ENCODE measurements around the gene HOOK1. TPM values are rescaled to one million over a fixed set of nuclear protein-coding genes. Genes with fewer than 3 reads are reported as not detected.
A peak's percentile ranks its signal among the peaks of the same experiment; 100 is the strongest.

Gene HOOK1
- polyA plus RNA-seq, 1 of the 3 experiments (the other 2 are of a cell fraction), result 0.35 TPM

- TF ChIP-seq USF1 (IDR thresholded peaks at IDR 0.05; ENCODE audit: borderline replicate concordance, low read depth), result no peak
- TF ChIP-seq, protein P1, sequence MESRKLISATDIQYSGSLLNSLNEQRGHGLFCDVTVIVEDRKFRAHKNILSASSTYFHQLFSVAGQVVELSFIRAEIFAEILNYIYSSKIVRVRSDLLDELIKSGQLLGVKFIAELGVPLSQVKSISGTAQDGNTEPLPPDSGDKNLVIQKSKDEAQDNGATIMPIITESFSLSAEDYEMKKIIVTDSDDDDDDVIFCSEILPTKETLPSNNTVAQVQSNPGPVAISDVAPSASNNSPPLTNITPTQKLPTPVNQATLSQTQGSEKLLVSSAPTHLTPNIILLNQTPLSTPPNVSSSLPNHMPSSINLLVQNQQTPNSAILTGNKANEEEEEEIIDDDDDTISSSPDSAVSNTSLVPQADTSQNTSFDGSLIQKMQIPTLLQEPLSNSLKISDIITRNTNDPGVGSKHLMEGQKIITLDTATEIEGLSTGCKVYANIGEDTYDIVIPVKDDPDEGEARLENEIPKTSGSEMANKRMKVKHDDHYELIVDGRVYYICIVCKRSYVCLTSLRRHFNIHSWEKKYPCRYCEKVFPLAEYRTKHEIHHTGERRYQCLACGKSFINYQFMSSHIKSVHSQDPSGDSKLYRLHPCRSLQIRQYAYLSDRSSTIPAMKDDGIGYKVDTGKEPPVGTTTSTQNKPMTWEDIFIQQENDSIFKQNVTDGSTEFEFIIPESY (IDR thresholded peaks at IDR 0.05; ENCODE audit: borderline replicate concordance, low read depth), result no peak
Measured at GRCh38 chr1:59766227-59766855, 48.4 kb upstream of the HOOK1 start (continued).

DNA sequence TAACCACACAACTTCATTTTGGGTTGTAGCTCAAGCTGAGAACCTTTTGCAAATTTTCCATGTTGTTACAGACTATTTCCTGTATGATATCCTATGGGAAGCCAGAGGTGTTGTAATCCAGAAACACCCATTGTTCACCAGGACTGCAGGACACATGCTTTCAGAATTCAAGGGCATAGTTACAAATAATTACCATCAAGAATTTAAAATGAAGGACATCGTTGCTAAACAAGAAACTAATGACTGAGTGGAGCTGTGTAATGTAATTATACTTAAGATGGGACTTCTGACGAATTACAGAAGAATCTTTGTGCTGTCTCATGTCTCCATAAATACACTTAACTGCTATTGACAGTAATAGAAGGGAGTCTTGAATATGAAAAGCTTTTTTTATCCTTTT is 47.6 kb upstream of the HOOK1 start:
- Histone ChIP-seq H4K20me1 (ENCODE audit: insufficient read depth) (no peaks in the 10 kb centered on the region), H3K9me2 (no peaks in the 10 kb centered on the region), H3K9me3 (no peaks in the 10 kb centered on the region), H3K4me3 (ENCODE audit: low read depth in 2 of 2, low read length in 1 of 2) (no peak overlapping the region), H3K4me1 (ENCODE audit: control insufficient read depth in 1 of 2, insufficient read depth in 2 of 2, low read depth in 1 of 2, low read length in 1 of 2) (peaks cover 34 to 39% of the 10 kb centered on the region in 2 experiments), H3K9ac (no peak overlapping the region), H2AFZ (ENCODE audit: low read depth) (no peak overlapping the region; the same call in 1 of the 2 replicates), H3K79me2 (ENCODE audit: insufficient read depth) (no peaks in the 10 kb centered on the region), H3K27ac (ENCODE audit: low read depth in 2 of 2, low read length in 1 of 2) (peak overlapping the region; percentile 69 to 85), H3K36me3 (replicated peaks in 1 of 2; ENCODE audit: control insufficient read depth in 1 of 2, insufficient read depth in 2 of 2, low read length in 1 of 2) (no peaks in the 10 kb centered on the region), H3K4me2 (peak overlapping the region; percentile 29; the same call in 1 of the 2 replicates), H3F3A (replicated peaks; ENCODE audit: insufficient read depth) (peaks cover 3% of the 10 kb centered on the region), H3K27me3 (ENCODE audit: insufficient read depth) (no peaks in the 10 kb centered on the region)
- ChIA-PET POLR2A (no interaction called here), CTCF (interaction anchor here (0.7 to 2.5 kb wide), 2 partner anchors 39 to 180 kb away, joined by 3 to 6 read pairs; no protein-coding TSS in a partner anchor)
- 3% methylated on average over 2 of the region's 2 CpGs for WGBS (ENCODE audit: low lambda C conversion rate)
- DNase-seq, result no peak
- TF ChIP-seq EZH2phosphoT487 (IDR thresholded peaks at IDR 0.05; ENCODE audit: borderline replicate concordance, low read depth), result no peak
- TF ChIP-seq, protein P2, sequence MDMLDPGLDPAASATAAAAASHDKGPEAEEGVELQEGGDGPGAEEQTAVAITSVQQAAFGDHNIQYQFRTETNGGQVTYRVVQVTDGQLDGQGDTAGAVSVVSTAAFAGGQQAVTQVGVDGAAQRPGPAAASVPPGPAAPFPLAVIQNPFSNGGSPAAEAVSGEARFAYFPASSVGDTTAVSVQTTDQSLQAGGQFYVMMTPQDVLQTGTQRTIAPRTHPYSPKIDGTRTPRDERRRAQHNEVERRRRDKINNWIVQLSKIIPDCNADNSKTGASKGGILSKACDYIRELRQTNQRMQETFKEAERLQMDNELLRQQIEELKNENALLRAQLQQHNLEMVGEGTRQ (IDR thresholded peaks at IDR 0.05; ENCODE audit: borderline replicate concordance, low read depth, low read length), result no peak
- no peak for TF ChIP-seq RAD21 (IDR thresholded peaks at IDR 0.05; ENCODE audit: low read length)
- no peak for TF ChIP-seq RCOR1 (IDR thresholded peaks at IDR 0.05; ENCODE audit: low read length)
- no peak for TF ChIP-seq SMC3 (IDR thresholded peaks at IDR 0.05; ENCODE audit: low read depth, low read length)
- peak; percentile 79 for TF ChIP-seq JUND (IDR thresholded peaks at IDR 0.05)
- TF ChIP-seq FOXJ3 (CRISPR knock-in tag; IDR thresholded peaks at IDR 0.05), result no peak
- peak; percentile 38; the same call in 1 of the 2 replicates for TF ChIP-seq FOSL2 (IDR thresholded peaks at IDR 0.05; ENCODE audit: borderline replicate concordance, low read depth)
- peak; percentile 74 to 77 for TF ChIP-seq EP300 (IDR thresholded peaks at IDR 0.05; ENCODE audit: borderline replicate concordance in 1 of 2, low read depth in 1 of 2, low read length in 1 of 2)
- 0 out of 2 replicates have a peak, but pooled peaks have one; percentile 35 for TF ChIP-seq MAX (IDR thresholded peaks at IDR 0.05; ENCODE audit: low read depth)
- no peak for TF ChIP-seq GATA2 (CRISPR knock-in tag; IDR thresholded peaks at IDR 0.05)
- TF ChIP-seq RFX5 (IDR thresholded peaks at IDR 0.05; ENCODE audit: low read length), result no peak
- TF ChIP-seq TAF1 (IDR thresholded peaks at IDR 0.05; ENCODE audit: borderline replicate concordance, low read depth, low read length), result no peak
- TF ChIP-seq, protein P3, sequence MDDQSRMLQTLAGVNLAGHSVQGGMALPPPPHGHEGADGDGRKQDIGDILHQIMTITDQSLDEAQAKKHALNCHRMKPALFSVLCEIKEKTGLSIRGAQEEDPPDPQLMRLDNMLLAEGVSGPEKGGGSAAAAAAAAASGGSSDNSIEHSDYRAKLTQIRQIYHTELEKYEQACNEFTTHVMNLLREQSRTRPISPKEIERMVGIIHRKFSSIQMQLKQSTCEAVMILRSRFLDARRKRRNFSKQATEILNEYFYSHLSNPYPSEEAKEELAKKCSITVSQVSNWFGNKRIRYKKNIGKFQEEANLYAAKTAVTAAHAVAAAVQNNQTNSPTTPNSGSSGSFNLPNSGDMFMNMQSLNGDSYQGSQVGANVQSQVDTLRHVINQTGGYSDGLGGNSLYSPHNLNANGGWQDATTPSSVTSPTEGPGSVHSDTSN (IDR thresholded peaks at IDR 0.05), result peak; percentile 90; the same call in 1 of the 2 replicates
- peak; percentile 95 for TF ChIP-seq TCF12 (IDR thresholded peaks at IDR 0.05)
- TF ChIP-seq YY1 (IDR thresholded peaks at IDR 0.05; ENCODE audit: low read depth), result no peak
- TF ChIP-seq MXI1 (IDR thresholded peaks at IDR 0.05; ENCODE audit: low read depth, low read length), result 0 out of 2 replicates have a peak, but pooled peaks have one; percentile 18
- TF ChIP-seq GABPA (IDR thresholded peaks at IDR 0.05; ENCODE audit: low read depth), result 0 out of 2 replicates have a peak, but pooled peaks have one; percentile 13
- no peak for TF ChIP-seq NFIC (IDR thresholded peaks at IDR 0.05; ENCODE audit: borderline replicate concordance)
- TF ChIP-seq, protein P4, sequence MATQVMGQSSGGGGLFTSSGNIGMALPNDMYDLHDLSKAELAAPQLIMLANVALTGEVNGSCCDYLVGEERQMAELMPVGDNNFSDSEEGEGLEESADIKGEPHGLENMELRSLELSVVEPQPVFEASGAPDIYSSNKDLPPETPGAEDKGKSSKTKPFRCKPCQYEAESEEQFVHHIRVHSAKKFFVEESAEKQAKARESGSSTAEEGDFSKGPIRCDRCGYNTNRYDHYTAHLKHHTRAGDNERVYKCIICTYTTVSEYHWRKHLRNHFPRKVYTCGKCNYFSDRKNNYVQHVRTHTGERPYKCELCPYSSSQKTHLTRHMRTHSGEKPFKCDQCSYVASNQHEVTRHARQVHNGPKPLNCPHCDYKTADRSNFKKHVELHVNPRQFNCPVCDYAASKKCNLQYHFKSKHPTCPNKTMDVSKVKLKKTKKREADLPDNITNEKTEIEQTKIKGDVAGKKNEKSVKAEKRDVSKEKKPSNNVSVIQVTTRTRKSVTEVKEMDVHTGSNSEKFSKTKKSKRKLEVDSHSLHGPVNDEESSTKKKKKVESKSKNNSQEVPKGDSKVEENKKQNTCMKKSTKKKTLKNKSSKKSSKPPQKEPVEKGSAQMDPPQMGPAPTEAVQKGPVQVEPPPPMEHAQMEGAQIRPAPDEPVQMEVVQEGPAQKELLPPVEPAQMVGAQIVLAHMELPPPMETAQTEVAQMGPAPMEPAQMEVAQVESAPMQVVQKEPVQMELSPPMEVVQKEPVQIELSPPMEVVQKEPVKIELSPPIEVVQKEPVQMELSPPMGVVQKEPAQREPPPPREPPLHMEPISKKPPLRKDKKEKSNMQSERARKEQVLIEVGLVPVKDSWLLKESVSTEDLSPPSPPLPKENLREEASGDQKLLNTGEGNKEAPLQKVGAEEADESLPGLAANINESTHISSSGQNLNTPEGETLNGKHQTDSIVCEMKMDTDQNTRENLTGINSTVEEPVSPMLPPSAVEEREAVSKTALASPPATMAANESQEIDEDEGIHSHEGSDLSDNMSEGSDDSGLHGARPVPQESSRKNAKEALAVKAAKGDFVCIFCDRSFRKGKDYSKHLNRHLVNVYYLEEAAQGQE (IDR thresholded peaks at IDR 0.05; ENCODE audit: low read depth, low read length), result no peak
- no peak for TF ChIP-seq ELF1 (IDR thresholded peaks at IDR 0.05)

Data from SK-N-SH (cell line).